OCI-LY3 (cell line): ENCODE data around the gene INTS3.

Source experiments
- CTCF ChIP-seq: fragments of 200-600, 300-600 bp; sonication (generic); IDR thresholded peaks from 2 replicates; pipeline ENCODE4 v1.5.1; 2014; ENCODE audit warnings: antibody characterized with exemption, low read length, low read depth
- EZH2phosphoT487 ChIP-seq: fragments of 200-600 bp; shearing (Covaris generic); IDR thresholded peaks from 2 replicates; pipeline ENCODE4 v1.6.1; 2018; ENCODE audit warnings: antibody characterized with exemption, mixed run types, low read depth

- TF ChIP-seq EZH2phosphoT487: no peak
- TF ChIP-seq CTCF: no peak
These were observed 72.0 kb downstream of the INTS3 start for GRCh38 chr1:153799566-153800465.
